Small intestine (tissue), 7 donors: ENCODE measurements around the gene MVP. TPM values are rescaled to one million over a fixed set of nuclear protein-coding genes. Genes with fewer than 3 reads are reported as not detected.

ENCODE experiments used
- DNase-seq, 2 donors: peaks; one replicate each; pipeline versions ENCODE4 v3.0.0 to v3.0.0-alpha.2; 2013
- FAIRE-seq: peaks from 2 replicates; lab custom pipeline; 2012; peaks lifted over from hg19 to GRCh38; lab: Jason Lieb, UNC
- H3K27ac ChIP-seq, 3 donors: one replicate each; pipeline ENCODE4 v1.5.1; 2013; ENCODE audit warnings: low read length in 2 of 3, mild to moderate bottlenecking in 2 of 3, control low read depth in 1 of 3, inconsistent platforms in 1 of 3, low read depth in 1 of 3, moderate library complexity in 1 of 3
- H3K27me3 ChIP-seq, 3 donors: one replicate each; pipeline ENCODE4 v1.6.1; 2013; ENCODE audit warnings: low read length in 3 of 3, inconsistent platforms in 1 of 3; ENCODE audit not compliant: control insufficient read depth in 3 of 3, insufficient read depth in 3 of 3
- H3K36me3 ChIP-seq, 3 donors: one replicate each; pipeline ENCODE4 v1.6.1; 2013; ENCODE audit warnings: low read length in 3 of 3, inconsistent platforms in 1 of 3, low read depth in 1 of 3, mild to moderate bottlenecking in 1 of 3, moderate library complexity in 1 of 3; ENCODE audit not compliant: control insufficient read depth in 3 of 3, insufficient read depth in 2 of 3
- H3K4me1 ChIP-seq, 3 donors: one replicate each; pipeline ENCODE4 v1.6.1; 2013; ENCODE audit warnings: low read length in 2 of 3, inconsistent platforms in 1 of 3, low read depth in 1 of 3, mild to moderate bottlenecking in 1 of 3, moderate library complexity in 1 of 3; ENCODE audit not compliant: control insufficient read depth in 3 of 3, insufficient read depth in 2 of 3
- H3K4me3 ChIP-seq, 3 donors: one replicate each; pipeline ENCODE4 v1.5.1; 2013; ENCODE audit warnings: low read length in 3 of 3, control low read depth in 1 of 3, inconsistent platforms in 1 of 3, low read depth in 1 of 3, mild to moderate bottlenecking in 1 of 3, moderate library complexity in 1 of 3
- H3K9me3 ChIP-seq, 2 donors: one replicate each; pipeline ENCODE4 v1.6.1; 2013; ENCODE audit warnings: low read depth in 1 of 2, low read length in 1 of 2; ENCODE audit not compliant: control insufficient read depth in 2 of 2, insufficient read depth in 1 of 2
- WGBS, 3 donors: extraction: QIAGEN DNeasy Blood & Tissue Kit; methylation state at CpG; one replicate each; pipeline ENCODE4 v1.1.7; 2013; 5-methylcytosine and 5-hydroxymethylcytosine counted together
- polyA plus RNA-seq, 4 donors: library from polyadenylated mRNA; stranded (reverse) in 3 of 4; unstranded in 1 of 4; fragments of 200-250 nt in 3 of 4; fragments of 120-200 nt in 1 of 4; gene quantifications; one replicate each; pipeline versions ENCODE4 v1.2.1 to v1.2.3, GENCODE V29; 2013
- donor health status: healthy with polysubstance abuse.
- donor health status: control.
- donor health status: control.
- donor health status: Bipolar disorder and iron deficiency.
- donor health status: healthy.

Gene MVP
- polyA plus RNA-seq, 4 donors: 175 to 558 (median 292) TPM

GRCh38 chr16:29811170-29811895, 8.9 kb upstream of the MVP start:
- Histone ChIP-seq H3K27ac (peak overlapping the region; percentile 47 to 79 (median 75)), H3K4me1 (peaks cover 7 to 57% (median 18%) of the 10 kb centered on the region in 3 donors)
- WGBS, 3 donors: 0 to 1% (median 1%) methylated on average over 29 to 31 of the region's 31 CpGs

GRCh38 chr16:29811896-29812665, 8.2 kb upstream of the MVP start, which contains the start of gene PRRT2:
PRRT2 (plus strand) TSS chr16:29812193; CDS start chr16:29813055, 862 bp downstream.
- H3K4me3 ChIP-seq: peak within 1 kb of the TSS; percentile 31 to 63 (median 54)
- peaks cover 7 to 60% (median 18%) of the 10 kb centered on the region in 3 donors for H3K4me1 ChIP-seq
- H3K27me3 ChIP-seq: peaks cover 0 to 21% (median 0%) of the 10 kb centered on the region in 3 donors
- DNase-seq (peak in 1 of 2 donors; percentile 67), FAIRE-seq (no peak)
- peaks cover 0 to 35% (median 0%) of the 10 kb centered on the region in 3 donors for H3K36me3 ChIP-seq
- peak within 1 kb of the TSS; percentile 47 to 79 (median 75) for H3K27ac ChIP-seq
- WGBS, 3 donors: 2 to 5% (median 3%) methylated on average over 59 to 69 of the region's 69 CpGs
- H3K9me3 ChIP-seq: no peaks in the 10 kb centered on the region

More at GRCh38 chr16:29811170-29811895, 8.9 kb upstream of the MVP start:
- no peak for FAIRE-seq
- H3K36me3 ChIP-seq: peaks cover 0 to 35% (median 0%) of the 10 kb centered on the region in 3 donors
- H3K27me3 ChIP-seq: peaks cover 0 to 21% (median 0%) of the 10 kb centered on the region in 3 donors
- peak overlapping the region; percentile 4 to 63 (median 54) for H3K4me3 ChIP-seq
- DNase-seq: peak; percentile 95
- no peaks in the 10 kb centered on the region for H3K9me3 ChIP-seq

- H3K36me3 ChIP-seq: peaks cover 0 to 34% (median 0%) of the 10 kb centered on the region in 3 donors
- peak overlapping the region in 1 of 3 donors; percentile 46 for H3K27ac ChIP-seq
- H3K9me3 ChIP-seq: no peaks in the 10 kb centered on the region
- FAIRE-seq (no peak), DNase-seq (no peak)
- peaks cover 0 to 21% (median 0%) of the 10 kb centered on the region in 3 donors for H3K27me3 ChIP-seq
- H3K4me3 ChIP-seq: peak overlapping the region in 1 of 3 donors; percentile 63
- H3K4me1 ChIP-seq: peaks cover 7 to 64% (median 18%) of the 10 kb centered on the region in 3 donors
- WGBS, 3 donors: 71 to 75% (median 73%) methylated on average over 9 of the region's 9 CpGs
Observed at GRCh38 chr16:29812754-29813643, 7.3 kb upstream of the MVP start.

GRCh38 chr16:29813644-29814562, 6.4 kb upstream of the MVP start:
- Histone ChIP-seq H3K27me3 (peaks cover 0 to 21% (median 0%) of the 10 kb centered on the region in 3 donors), H3K36me3 (peaks cover 0 to 33% (median 2%) of the 10 kb centered on the region in 3 donors), H3K9me3 (no peaks in the 10 kb centered on the region), H3K4me1 (peaks cover 7 to 58% (median 11%) of the 10 kb centered on the region in 3 donors), H3K4me3 (no peak overlapping the region), H3K27ac (no peak overlapping the region)
- 72 to 79% (median 78%) methylated on average over 21 to 24 of the region's 24 CpGs for WGBS, 3 donors
- no peak for FAIRE-seq
- no peak for DNase-seq

- H3K4me1 ChIP-seq: peaks cover 4 to 56% (median 7%) of the 10 kb centered on the region in 3 donors
Observed at GRCh38 chr16:29814592-29814991, 5.7 kb upstream of the MVP start.

GRCh38 chr16:29815032-29815721, 5.1 kb upstream of the MVP start:
- peaks cover 0 to 32% (median 2%) of the 10 kb centered on the region in 3 donors for H3K36me3 ChIP-seq
- peak overlapping the region in 2 of 3 donors; percentile 5 to 93 for H3K4me3 ChIP-seq
- DNase-seq (no peak), FAIRE-seq (no peak)
- no peaks in the 10 kb centered on the region for H3K9me3 ChIP-seq
- H3K4me1 ChIP-seq: peaks cover 4 to 57% (median 11%) of the 10 kb centered on the region in 3 donors
- 5 to 8% (median 6%) methylated on average over 39 of the region's 39 CpGs for WGBS, 3 donors
- peaks cover 0 to 21% (median 0%) of the 10 kb centered on the region in 3 donors for H3K27me3 ChIP-seq
- peak overlapping the region in 2 of 3 donors; percentile 30 to 47 for H3K27ac ChIP-seq

More at GRCh38 chr16:29814592-29814991, 5.7 kb upstream of the MVP start:
- Histone ChIP-seq H3K9me3 (no peaks in the 10 kb centered on the region), H3K4me3 (no peak overlapping the region), H3K36me3 (peaks cover 0 to 33% (median 2%) of the 10 kb centered on the region in 3 donors), H3K27ac (no peak overlapping the region), H3K27me3 (peaks cover 0 to 21% (median 0%) of the 10 kb centered on the region in 3 donors)
- DNase-seq (no peak), FAIRE-seq (no peak)
- WGBS, 3 donors: 79 to 96% (median 85%) methylated on average over 5 of the region's 5 CpGs
